ENCODE measurements around the gene CFAP45. TPM values are rescaled to one million over a fixed set of nuclear protein-coding genes. Genes with fewer than 3 reads are reported as not detected.

Gene CFAP45
- total and polyA plus RNA-seq, 2 of the 8 experiments (the other 6 are each of a cell fraction or from before 2014, with no cell fraction given): 0.05 TPM; not detected in 1

DNA sequence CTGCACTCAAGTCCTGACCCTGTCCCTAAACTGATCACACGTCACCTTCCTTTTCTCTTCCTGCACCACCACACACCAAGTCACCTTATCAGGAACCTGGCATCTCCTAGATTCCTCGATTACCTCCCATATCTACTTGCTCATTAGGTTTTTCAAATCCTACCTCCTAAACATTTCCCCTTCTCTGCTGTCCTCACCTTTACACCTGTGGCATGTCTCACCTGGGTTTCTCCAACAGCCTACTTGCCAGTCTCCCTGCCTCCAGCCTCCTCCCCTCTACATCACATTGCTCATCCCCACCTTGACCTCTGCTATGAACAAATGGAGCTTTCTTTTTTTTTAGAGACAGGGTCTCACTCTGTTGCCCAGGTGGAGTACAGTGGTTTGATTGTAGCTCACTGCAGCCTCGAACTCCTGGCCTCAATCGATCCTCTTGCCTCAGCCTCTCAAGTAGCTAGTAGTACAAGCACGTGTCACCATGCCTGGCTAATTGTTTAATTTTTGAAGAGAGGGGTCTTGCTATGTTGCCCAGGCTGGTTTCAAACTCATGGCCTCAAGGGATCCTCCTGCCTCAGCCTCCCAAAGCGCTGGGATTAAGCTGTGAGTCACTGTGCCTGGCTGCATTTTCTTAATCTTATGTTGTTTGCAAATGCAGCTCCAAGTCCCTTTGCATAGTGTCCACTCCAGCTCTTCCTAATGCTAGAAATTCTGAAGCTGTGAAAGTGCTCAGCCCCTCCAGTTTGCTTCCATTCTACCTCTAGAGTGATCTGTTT is 39.1 kb upstream of the CFAP45 start:
- H4K5ac ChIP-seq (ENCODE audit: insufficient read length, low read depth, low read length): no peak overlapping the region
- CTCF ChIA-PET (ENCODE audit: partially characterized antibody): interaction anchor here (0.6 to 35.5 kb wide), 13 partner anchors 7 to 141 kb away, joined by 3 to 696 read pairs (median 9); partner anchors contain the start of genes IGSF9, SLAMF9 and TAGLN2
- 83% methylated on average over 6 of the region's 6 CpGs; no CpG with 5 or more reads in 1 of the 2 experiments for WGBS, 2 experiments (ENCODE audit: extremely low coverage in 1 of 2, insufficient coverage in 1 of 2, insufficient read length in 1 of 2, insufficient replicate concordance in 2 of 2, low coverage in 1 of 2, low lambda C conversion rate in 2 of 2, missing lambda C conversion rate in 1 of 2)
- TF ChIP-seq GABPA (IDR thresholded peaks at IDR 0.05; ENCODE audit: borderline replicate concordance, insufficient read depth, low read length): no peak
- no peak for TF ChIP-seq TBP (IDR thresholded peaks at IDR 0.05; ENCODE audit: low read depth, low read length)
- no peak for TF ChIP-seq TCF12 (IDR thresholded peaks at IDR 0.05; ENCODE audit: low read depth, low read length)
- no peak for TF ChIP-seq EP300 (IDR thresholded peaks at IDR 0.05; ENCODE audit: borderline replicate concordance in 1 of 2, low read depth in 2 of 2, low read length in 2 of 2)
- TF ChIP-seq MAFK (IDR thresholded peaks at IDR 0.05; ENCODE audit: low read depth, low read length): no peak
- TF ChIP-seq TAF1 (IDR thresholded peaks at IDR 0.05; ENCODE audit: low read depth, low read length): no peak
- TF ChIP-seq JUND (IDR thresholded peaks at IDR 0.05; ENCODE audit: low read length): no peak
- TF ChIP-seq PHF8 (conservative IDR thresholded peaks at IDR 0.05; ENCODE audit: low read depth, low read length): no peak
- no peak for TF ChIP-seq CHD2 (IDR thresholded peaks at IDR 0.05; ENCODE audit: low read length)
- TF ChIP-seq POLR2AphosphoS5 (IDR thresholded peaks at IDR 0.05; ENCODE audit: low read depth, low read length): no peak
- TF ChIP-seq TAF7 (optimal IDR thresholded peaks at IDR 0.05; ENCODE audit: borderline replicate concordance, low read depth, low read length): no peak
- TF ChIP-seq SUZ12 (IDR thresholded peaks at IDR 0.05; ENCODE audit: low read length): no peak
- TF ChIP-seq SIRT6 (IDR thresholded peaks at IDR 0.05; ENCODE audit: low read length): no peak

More for the DNA sequence above, 39.1 kb upstream of the CFAP45 start:
- Histone ChIP-seq H3K14ac (ENCODE audit: insufficient read length) (no peak overlapping the region), H2BK12ac (ENCODE audit: low read depth, low read length) (no peak overlapping the region), H3K79me1 (ENCODE audit: low read depth, low read length) (peaks cover under 1% of the 10 kb centered on the region; the same call in 1 of the 2 replicates), H3K4me1 (replicated peaks in 1 of 4; ENCODE audit: control insufficient read depth in 3 of 4, insufficient read depth in 4 of 4, low read length in 3 of 4) (peaks cover 0 to 19% (median 14%) of the 10 kb centered on the region in 4 experiments; a peak in 6 of 7 replicates), H3K36me3 (ENCODE audit: control insufficient read depth in 2 of 4, insufficient read depth in 4 of 4, low read length in 3 of 4) (peaks cover 2 to 21% (median 12%) of the 10 kb centered on the region in 4 experiments; a peak in 7 of 8 replicates), H2BK15ac (ENCODE audit: low read length) (no peak overlapping the region), H3K56ac (replicated peaks; ENCODE audit: insufficient read length, low read depth, low read length) (no peak overlapping the region), H3K4me3 (ENCODE audit: extremely low read depth in 1 of 4, insufficient read depth in 2 of 4, low read depth in 3 of 4, low read length in 4 of 4) (no peak overlapping the region), H3K9ac (replicated peaks in 1 of 4; ENCODE audit: extremely low read depth in 1 of 4, low read depth in 3 of 4, low read length in 3 of 4) (no peak overlapping the region), H3K27ac (ENCODE audit: low read depth, low read length) (no peak overlapping the region), H3K9me3 (ENCODE audit: insufficient read depth in 2 of 2, low read depth in 1 of 2, low read length in 1 of 2) (no peaks in the 10 kb centered on the region), H3K18ac (ENCODE audit: extremely low read depth, low read length) (no peak overlapping the region), H4K91ac (replicated peaks; ENCODE audit: insufficient read length, low read length) (no peak overlapping the region), H3K23ac (ENCODE audit: insufficient read length) (no peak overlapping the region), H2AK5ac (ENCODE audit: low read depth, low read length) (no peak overlapping the region), H4K8ac (ENCODE audit: extremely low read depth, insufficient read depth, low read length) (no peak overlapping the region), H3K4me2 (ENCODE audit: insufficient read depth in 1 of 2, low read depth in 2 of 2, low read length in 2 of 2) (no peak overlapping the region), H2AFZ (ENCODE audit: low read length) (no peak overlapping the region), H3K79me2 (ENCODE audit: control insufficient read depth in 1 of 2, insufficient read depth in 2 of 2, low read length in 2 of 2) (peaks cover 0 to 3% of the 10 kb centered on the region in 2 experiments; a peak in 2 of 4 replicates), H3K23me2 (ENCODE audit: low read depth, low read length) (no peaks in the 10 kb centered on the region), H2BK5ac (ENCODE audit: low read depth, low read length) (no peak overlapping the region), H4K20me1 (replicated peaks in 1 of 2; ENCODE audit: control insufficient read depth in 1 of 2, insufficient read depth in 2 of 2, low read length in 2 of 2) (no peaks in the 10 kb centered on the region), H2BK20ac (ENCODE audit: low read length) (no peak overlapping the region), H3K27me3 (replicated peaks in 1 of 4; ENCODE audit: control insufficient read depth in 3 of 4, extremely low read depth in 1 of 4, insufficient read depth in 3 of 4, low read length in 3 of 4) (no peaks in the 10 kb centered on the region), H3K4ac (replicated peaks; ENCODE audit: insufficient read length, low read depth, low read length) (no peak overlapping the region), H2BK120ac (replicated peaks; ENCODE audit: low read depth, low read length) (no peak overlapping the region)
- FAIRE-seq (no peak), DNase-seq (ENCODE audit: low read depth in 1 of 2, low spot score in 2 of 2) (no peak)
- POLR2A ChIA-PET (ENCODE audit: partially characterized antibody): interaction anchor here (1.0 to 6.0 kb wide), 5 partner anchors 9 to 88 kb away, joined by 3 to 41 read pairs (median 5); partner anchors contain the start of gene TAGLN2

Measured in H1 (cell line).